ENCODE measurements around the gene STARD7.
A peak's percentile ranks its signal among the peaks of the same experiment; 100 is the strongest.
"Not testable (repeated sequence)": the region's sequence is repeated elsewhere in the genome, so short reads cannot be mapped to it uniquely, and the experiment has no call there.

STARD7 gene

GRCh38 chr2:96208143-96209010 lies at the start of gene STARD7:
TSS of gene STARD7 (minus strand) at chr2:96208827. CDS start at chr2:96208434, 393 bp downstream.
- in situ Hi-C loops (cut with MboI; ENCODE audit: low sequenced_read_pairs, unreplicated experiment), result no loop called here
- TF ChIP-seq CTCF (IDR thresholded peaks at IDR 0.05; ENCODE audit: borderline replicate concordance, control extremely low read depth, extremely low read depth, insufficient read depth, missing control alignments), result no peak
- peak; percentile 97 for DNase-seq (ENCODE audit: low spot score)

GRCh38 chr2:96257744-96258143 lies 49.1 kb upstream of the STARD7 start:
- not testable (repeated sequence) for DNase-seq (ENCODE audit: low spot score)
- in situ Hi-C loops (cut with MboI; ENCODE audit: low sequenced_read_pairs, unreplicated experiment), result loop anchor here (25.0 kb wide), 1 partner anchor 245 kb away; no protein-coding TSS in a partner anchor

- TF ChIP-seq CTCF (IDR thresholded peaks at IDR 0.05; ENCODE audit: borderline replicate concordance, control extremely low read depth, extremely low read depth, insufficient read depth, missing control alignments), result no peak
- no peak for DNase-seq (ENCODE audit: low spot score)
- in situ Hi-C loops (cut with MboI; ENCODE audit: low sequenced_read_pairs, unreplicated experiment), result loop anchor here (25.0 kb wide), 1 partner anchor 244 kb away; no protein-coding TSS in a partner anchor
Observed at GRCh38 chr2:96256611-96257113, 48.0 kb upstream of the STARD7 start.

- TF ChIP-seq CTCF (IDR thresholded peaks at IDR 0.05; ENCODE audit: borderline replicate concordance, control extremely low read depth, extremely low read depth, insufficient read depth, missing control alignments), result no peak
- DNase-seq (ENCODE audit: low spot score), result no peak
- in situ Hi-C loops (cut with MboI; ENCODE audit: low sequenced_read_pairs, unreplicated experiment), result loop anchor here (25.0 kb wide), 1 partner anchor 242 kb away; no protein-coding TSS in a partner anchor
Observed at GRCh38 chr2:96254571-96254970, 45.9 kb upstream of the STARD7 start.

GRCh38 chr2:96253006-96253405 lies 44.4 kb upstream of the STARD7 start:
- TF ChIP-seq CTCF (IDR thresholded peaks at IDR 0.05; ENCODE audit: borderline replicate concordance, control extremely low read depth, extremely low read depth, insufficient read depth, missing control alignments), result no peak
- DNase-seq (ENCODE audit: low spot score), result no peak
- in situ Hi-C loops (cut with MboI; ENCODE audit: low sequenced_read_pairs, unreplicated experiment), result loop anchor here (25.0 kb wide), 1 partner anchor 241 kb away; no protein-coding TSS in a partner anchor

- no peak for TF ChIP-seq CTCF (IDR thresholded peaks at IDR 0.05; ENCODE audit: borderline replicate concordance, control extremely low read depth, extremely low read depth, insufficient read depth, missing control alignments)
- no peak for DNase-seq (ENCODE audit: low spot score)
- in situ Hi-C loops (cut with MboI; ENCODE audit: low sequenced_read_pairs, unreplicated experiment), result loop anchor here (25.0 kb wide), 1 partner anchor 240 kb away; no protein-coding TSS in a partner anchor
Observed at GRCh38 chr2:96252526-96252925, 43.9 kb upstream of the STARD7 start.

Measured in GM13976 (cell line).